PC-9 (cell line): ENCODE data around the gene MAPK10.
"Not testable (repeated sequence)": the region's sequence is repeated elsewhere in the genome, so short reads cannot be mapped to it uniquely, and the experiment has no call there.

Experiments
- CTCF ChIP-seq: fragments of 200-600 bp; sonication (generic); conservative IDR thresholded peaks from 2 replicates; pipeline ENCODE4 v1.6.1; 2017; ENCODE audit warnings: mixed run types, antibody characterized with exemption, mild to moderate bottlenecking, moderate library complexity
- EZH2 ChIP-seq: fragments of 200-600 bp; sonication (generic); IDR thresholded peaks from 2 replicates; pipeline ENCODE4 v1.8.0; 2017; ENCODE audit warnings: antibody characterized with exemption, low read depth

DNA sequence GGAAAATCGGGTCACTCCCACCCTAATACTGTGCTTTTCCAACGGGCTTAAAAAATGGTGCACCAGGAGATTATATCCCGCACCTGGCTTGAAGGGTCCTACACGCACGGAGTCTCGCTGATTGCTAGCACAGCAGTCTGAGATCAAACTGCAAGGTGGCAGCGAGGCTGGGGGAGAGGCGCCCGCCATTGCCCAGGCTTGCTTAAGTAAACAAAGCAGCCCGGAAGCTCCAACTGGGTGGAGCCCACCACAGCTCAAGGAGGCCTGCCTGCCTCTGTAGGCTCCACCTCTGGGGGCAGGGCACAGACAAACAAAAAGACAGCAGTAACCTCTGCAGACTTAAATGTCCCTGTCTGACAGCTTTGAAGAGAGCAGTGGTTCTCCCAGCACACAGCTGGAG is 191.5 kb downstream of the MAPK10 start:
- not testable (repeated sequence) for TF ChIP-seq CTCF, EZH2
